ENCODE results near the gene GPD1.

GRCh38 chr12:50110127-50110761, 6.4 kb downstream of the GPD1 start:
- no peak for TF ChIP-seq POLR2AphosphoS5 (IDR thresholded peaks at IDR 0.05; ENCODE audit: control insufficient read depth, insufficient read depth, low read depth, low read length)
- TF ChIP-seq, protein P1, sequence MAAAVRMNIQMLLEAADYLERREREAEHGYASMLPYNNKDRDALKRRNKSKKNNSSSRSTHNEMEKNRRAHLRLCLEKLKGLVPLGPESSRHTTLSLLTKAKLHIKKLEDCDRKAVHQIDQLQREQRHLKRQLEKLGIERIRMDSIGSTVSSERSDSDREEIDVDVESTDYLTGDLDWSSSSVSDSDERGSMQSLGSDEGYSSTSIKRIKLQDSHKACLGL (CRISPR knock-in tag; IDR thresholded peaks at IDR 0.05; ENCODE audit: borderline replicate concordance, poor library complexity, severe bottlenecking) = no peak
- no peak for TF ChIP-seq ZNF274 (IDR thresholded peaks at IDR 0.05; ENCODE audit: borderline replicate concordance, low read depth, low read length)
- TF ChIP-seq SMAD3 (CRISPR knock-in tag; conservative IDR thresholded peaks at IDR 0.05) = no peak
- no peak for TF ChIP-seq HNRNPH1 (optimal IDR thresholded peaks at IDR 0.05; ENCODE audit: low read depth, low read length)
- no peak for TF ChIP-seq SREBF2 (CRISPR knock-in tag; IDR thresholded peaks at IDR 0.05)
- TF ChIP-seq ZC3H8 (IDR thresholded peaks at IDR 0.05) = no peak
- TF ChIP-seq, protein P2, sequence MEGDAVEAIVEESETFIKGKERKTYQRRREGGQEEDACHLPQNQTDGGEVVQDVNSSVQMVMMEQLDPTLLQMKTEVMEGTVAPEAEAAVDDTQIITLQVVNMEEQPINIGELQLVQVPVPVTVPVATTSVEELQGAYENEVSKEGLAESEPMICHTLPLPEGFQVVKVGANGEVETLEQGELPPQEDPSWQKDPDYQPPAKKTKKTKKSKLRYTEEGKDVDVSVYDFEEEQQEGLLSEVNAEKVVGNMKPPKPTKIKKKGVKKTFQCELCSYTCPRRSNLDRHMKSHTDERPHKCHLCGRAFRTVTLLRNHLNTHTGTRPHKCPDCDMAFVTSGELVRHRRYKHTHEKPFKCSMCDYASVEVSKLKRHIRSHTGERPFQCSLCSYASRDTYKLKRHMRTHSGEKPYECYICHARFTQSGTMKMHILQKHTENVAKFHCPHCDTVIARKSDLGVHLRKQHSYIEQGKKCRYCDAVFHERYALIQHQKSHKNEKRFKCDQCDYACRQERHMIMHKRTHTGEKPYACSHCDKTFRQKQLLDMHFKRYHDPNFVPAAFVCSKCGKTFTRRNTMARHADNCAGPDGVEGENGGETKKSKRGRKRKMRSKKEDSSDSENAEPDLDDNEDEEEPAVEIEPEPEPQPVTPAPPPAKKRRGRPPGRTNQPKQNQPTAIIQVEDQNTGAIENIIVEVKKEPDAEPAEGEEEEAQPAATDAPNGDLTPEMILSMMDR (IDR thresholded peaks at IDR 0.05 in 2 of 3, conservative IDR thresholded peaks at IDR 0.05 in 1 of 3; ENCODE audit: insufficient read depth in 2 of 3, low read depth in 1 of 3, low read length in 3 of 3) = no peak
- TF ChIP-seq POLR2A (conservative IDR thresholded peaks at IDR 0.05) = peak; percentile 50; the same call in 1 of the 2 replicates
- no peak for TF ChIP-seq ZBTB1 (CRISPR knock-in tag; IDR thresholded peaks at IDR 0.05; ENCODE audit: borderline replicate concordance, low read depth)
- no peak for TF ChIP-seq EZH2 (IDR thresholded peaks at IDR 0.05; ENCODE audit: borderline replicate concordance, low read depth, low read length)
- TF ChIP-seq HMGN3 (IDR thresholded peaks at IDR 0.05; ENCODE audit: borderline replicate concordance, extremely low read depth, insufficient read length, low read depth, low read length) = no peak
- TF ChIP-seq, protein P3, sequence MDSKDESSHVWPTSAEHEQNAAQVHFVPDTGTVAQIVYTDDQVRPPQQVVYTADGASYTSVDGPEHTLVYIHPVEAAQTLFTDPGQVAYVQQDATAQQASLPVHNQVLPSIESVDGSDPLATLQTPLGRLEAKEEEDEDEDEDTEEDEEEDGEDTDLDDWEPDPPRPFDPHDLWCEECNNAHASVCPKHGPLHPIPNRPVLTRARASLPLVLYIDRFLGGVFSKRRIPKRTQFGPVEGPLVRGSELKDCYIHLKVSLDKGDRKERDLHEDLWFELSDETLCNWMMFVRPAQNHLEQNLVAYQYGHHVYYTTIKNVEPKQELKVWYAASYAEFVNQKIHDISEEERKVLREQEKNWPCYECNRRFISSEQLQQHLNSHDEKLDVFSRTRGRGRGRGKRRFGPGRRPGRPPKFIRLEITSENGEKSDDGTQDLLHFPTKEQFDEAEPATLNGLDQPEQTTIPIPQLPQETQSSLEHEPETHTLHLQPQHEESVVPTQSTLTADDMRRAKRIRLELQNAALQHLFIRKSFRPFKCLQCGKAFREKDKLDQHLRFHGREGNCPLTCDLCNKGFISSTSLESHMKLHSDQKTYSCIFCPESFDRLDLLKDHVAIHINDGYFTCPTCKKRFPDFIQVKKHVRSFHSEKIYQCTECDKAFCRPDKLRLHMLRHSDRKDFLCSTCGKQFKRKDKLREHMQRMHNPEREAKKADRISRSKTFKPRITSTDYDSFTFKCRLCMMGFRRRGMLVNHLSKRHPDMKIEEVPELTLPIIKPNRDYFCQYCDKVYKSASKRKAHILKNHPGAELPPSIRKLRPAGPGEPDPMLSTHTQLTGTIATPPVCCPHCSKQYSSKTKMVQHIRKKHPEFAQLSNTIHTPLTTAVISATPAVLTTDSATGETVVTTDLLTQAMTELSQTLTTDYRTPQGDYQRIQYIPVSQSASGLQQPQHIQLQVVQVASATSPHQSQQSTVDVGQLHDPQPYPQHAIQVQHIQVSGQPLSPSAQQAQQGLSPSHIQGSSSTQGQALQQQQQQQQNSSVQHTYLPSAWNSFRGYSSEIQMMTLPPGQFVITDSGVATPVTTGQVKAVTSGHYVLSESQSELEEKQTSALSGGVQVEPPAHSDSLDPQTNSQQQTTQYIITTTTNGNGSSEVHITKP (IDR thresholded peaks at IDR 0.05; ENCODE audit: partially characterized antibody) = no peak
